Heart left ventricle (tissue), 16 donors: ENCODE data around the gene C12orf75. TPM values are rescaled to one million over a fixed set of nuclear protein-coding genes. Genes with fewer than 3 reads are reported as not detected.

Experiments
- ATAC-seq, 4 donors: fragments of 200-7000 bp; cut with Tn5 transposase; one replicate each; pipeline ENCODE4 v1.9.1; 2020 to 2022; ENCODE audit warnings: moderate library complexity in 4 of 4, mild to moderate bottlenecking in 3 of 4, moderate number of reproducible peaks in 1 of 4
- DNase-seq, 5 donors: peaks; one replicate each; pipeline ENCODE4 v3.0.0-alpha.2; 2020
- H3K27ac ChIP-seq, 12 donors: fragments of 200-600 bp; sonication (generic) in 4 of 12; one replicate each; pipeline versions ENCODE4 v1.5.0 to v1.8.0; 2016 to 2022; ENCODE audit warnings: mild to moderate bottlenecking in 2 of 12
- H3K27me3 ChIP-seq, 9 donors: fragments of 200-600 bp; sonication (generic) in 2 of 9; one replicate each; pipeline versions ENCODE4 v1.5.1 to v1.8.0; 2016 to 2022; ENCODE audit warnings: mild to moderate bottlenecking in 3 of 9
- H3K36me3 ChIP-seq, 9 donors: fragments of 200-600 bp; sonication (generic) in 2 of 9; one replicate each; pipeline versions ENCODE4 v1.5.0 to v1.8.0; 2018 to 2022; ENCODE audit warnings: mild to moderate bottlenecking in 2 of 9
- H3K4me1 ChIP-seq, 12 donors: fragments of 200-600 bp; sonication (generic) in 4 of 12; one replicate each; pipeline versions ENCODE4 v1.5.0 to v1.8.0; 2016 to 2022; ENCODE audit warnings: mild to moderate bottlenecking in 3 of 12
- H3K4me3 ChIP-seq, 12 donors: fragments of 200-600 bp; sonication (generic) in 4 of 12; one replicate each; pipeline versions ENCODE4 v1.5.0 to v1.8.0; 2017 to 2022; ENCODE audit warnings: mild to moderate bottlenecking in 9 of 12, moderate library complexity in 4 of 12
- H3K9me3 ChIP-seq, 12 donors: fragments of 200-600 bp; sonication (generic) in 4 of 12; one replicate each; pipeline versions ENCODE4 v1.5.0 to v1.8.0; 2016 to 2022; ENCODE audit warnings: mild to moderate bottlenecking in 1 of 12
- POLR2A ChIP-seq, 2 donors: fragments of 450-650 bp; IDR thresholded peaks; one replicate each; pipeline ENCODE4 v1.6.1; 2017; ENCODE audit warnings: antibody characterized with exemption in 2 of 2, mild to moderate bottlenecking in 2 of 2, moderate library complexity in 2 of 2
- WGBS, 4 donors: extraction: QIAGEN DNeasy Blood & Tissue Kit in 2 of 4; methylation state at CpG; one replicate each; pipeline versions ENCODE4 v1.1.5 to v1.1.7; 2013 to 2018; 5-methylcytosine and 5-hydroxymethylcytosine counted together
- intact Hi-C, 10 donors: fragments of 100-400 bp; cut with DNase I; formaldehyde crosslinking; loops; one replicate each; pipeline versions ENCODE4 v1.11.1 to v1.14.2; 2022
- polyA plus RNA-seq, 2 donors: library from polyadenylated mRNA; stranded (reverse); fragments of 200-250 nt; gene quantifications; one replicate each; pipeline ENCODE4 v1.2.3, GENCODE V29; 2013
- total RNA-seq, 9 donors: library from RNA; depleted of rRNA in 2 of 9; stranded (reverse); fragments of >200 nt in 2 of 9; fragmentation: NEBNext Ultra II Directional in 3 of 9; extraction: Animal tissue kit (Norgen Biotek cat#: 25700) in 3 of 9; gene quantifications; one replicate each; pipeline versions ENCODE4 v1.1.0 to v1.2.4, GENCODE V29; 2016 to 2023
- TF ChIP-seq, protein P1 (sequence below), 12 donors: fragments of 200-600 bp; sonication (generic) in 4 of 12; IDR thresholded peaks; one replicate each; pipeline versions ENCODE4 v1.5.0 to v1.8.0; 2018 to 2022; ENCODE audit warnings: antibody characterized with exemption in 12 of 12, mild to moderate bottlenecking in 5 of 12
- donor health status: ischemic (EF 13 %, LVEDD 7.1; RV severe dilation, severe dysfunction).
- donor health status: healthy with polysubstance abuse.
- donor health status: DM: no; HTN: yes; CAD: no.
- donor health status: DM: no; HTN: no; CAD: no.
- donor health status: ischemic (EF 25% LVEDD 6.9; RV normal size, moderate dysfunction).
- donor health status: ischemic (EF 25% LVEDD 5.7; RV mildly dilated, moderate dysfunction).
- donor health status: healthy.
- donor health status: DM: yes; HTN: yes; CAD: no.
- donor health status: ischemic (EF 35%, LVEDD 5.7; RV mildly dilated, moderate dysfunction).
- donor health status: nonischemic (EF 11% LVEDD 7.7; RV severe dilation, severe dysfunction).
- donor health status: DM: yes; HTN: yes; CAD: no.
- donor health status: PGD.
- donor health status: ischemic (EF 29% LVEDD 5.4; RV normal size, mild dysfunction).
- donor health status: nonischemic (EF 23%, LVEDD 6.1; RV moderate dilation, normal function).

Gene C12orf75
- total and polyA plus RNA-seq, 11 donors: 0.33 to 14.5 (median 1.4) TPM; not detected in 1

GRCh38 chr12:105352940-105353635 is 22.6 kb downstream of the C12orf75 start:
- no peak for DNase-seq
- H3K27ac ChIP-seq: no peak overlapping the region
- H3K4me1 ChIP-seq: peaks cover 0 to 11% (median 5%) of the 10 kb centered on the region in 12 donors
- H3K4me3 ChIP-seq: no peak overlapping the region
- no peaks in the 10 kb centered on the region for H3K36me3 ChIP-seq
- intact Hi-C loops: no loop called here
- H3K27me3 ChIP-seq: no peaks in the 10 kb centered on the region
- ATAC-seq: no peak
- TF ChIP-seq, protein P1, sequence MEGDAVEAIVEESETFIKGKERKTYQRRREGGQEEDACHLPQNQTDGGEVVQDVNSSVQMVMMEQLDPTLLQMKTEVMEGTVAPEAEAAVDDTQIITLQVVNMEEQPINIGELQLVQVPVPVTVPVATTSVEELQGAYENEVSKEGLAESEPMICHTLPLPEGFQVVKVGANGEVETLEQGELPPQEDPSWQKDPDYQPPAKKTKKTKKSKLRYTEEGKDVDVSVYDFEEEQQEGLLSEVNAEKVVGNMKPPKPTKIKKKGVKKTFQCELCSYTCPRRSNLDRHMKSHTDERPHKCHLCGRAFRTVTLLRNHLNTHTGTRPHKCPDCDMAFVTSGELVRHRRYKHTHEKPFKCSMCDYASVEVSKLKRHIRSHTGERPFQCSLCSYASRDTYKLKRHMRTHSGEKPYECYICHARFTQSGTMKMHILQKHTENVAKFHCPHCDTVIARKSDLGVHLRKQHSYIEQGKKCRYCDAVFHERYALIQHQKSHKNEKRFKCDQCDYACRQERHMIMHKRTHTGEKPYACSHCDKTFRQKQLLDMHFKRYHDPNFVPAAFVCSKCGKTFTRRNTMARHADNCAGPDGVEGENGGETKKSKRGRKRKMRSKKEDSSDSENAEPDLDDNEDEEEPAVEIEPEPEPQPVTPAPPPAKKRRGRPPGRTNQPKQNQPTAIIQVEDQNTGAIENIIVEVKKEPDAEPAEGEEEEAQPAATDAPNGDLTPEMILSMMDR (IDR thresholded peaks at IDR 0.05): no peak
- TF ChIP-seq POLR2A (IDR thresholded peaks at IDR 0.05): no peak
- WGBS, 4 donors: 55 to 64% (median 58%) methylated on average over 9 of the region's 9 CpGs
- no peaks in the 10 kb centered on the region for H3K9me3 ChIP-seq

DNA sequence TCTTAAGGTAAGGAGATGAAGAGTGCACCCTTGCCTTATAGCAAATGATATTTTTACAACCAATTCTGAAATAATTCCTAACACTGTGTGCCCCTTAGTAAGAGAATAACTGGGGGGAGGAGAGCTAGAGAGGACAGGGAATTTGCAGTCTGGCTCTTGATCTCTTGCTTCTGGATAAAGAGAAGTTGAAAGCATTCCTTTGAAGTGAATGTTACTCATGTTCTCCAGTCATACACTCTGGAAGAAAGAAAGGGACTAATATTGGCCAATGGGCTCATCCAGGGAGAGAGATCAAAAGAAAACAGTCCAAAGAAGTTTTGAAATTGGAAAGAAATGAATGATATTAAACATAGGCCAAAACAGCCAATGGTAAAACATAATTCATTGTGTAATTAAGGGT is 25.3 kb downstream of the C12orf75 start:
- Histone ChIP-seq H3K27me3 (no peaks in the 10 kb centered on the region), H3K4me1 (peaks cover 0 to 11% (median 5%) of the 10 kb centered on the region in 12 donors), H3K36me3 (no peaks in the 10 kb centered on the region), H3K9me3 (no peaks in the 10 kb centered on the region), H3K27ac (no peak overlapping the region), H3K4me3 (no peak overlapping the region)
- TF ChIP-seq, protein P1 (IDR thresholded peaks at IDR 0.05): no peak
- TF ChIP-seq POLR2A (IDR thresholded peaks at IDR 0.05): no peak
- DNase-seq (no peak), ATAC-seq (no peak)
- intact Hi-C loops: no loop called here

GRCh38 chr12:105357162-105357691 is 26.7 kb downstream of the C12orf75 start:
- WGBS, 4 donors: 53 to 66% (median 56%) methylated on average over 6 of the region's 6 CpGs
- intact Hi-C loops: no loop called here
- DNase-seq (no peak), ATAC-seq (no peak)
- Histone ChIP-seq H3K36me3 (no peaks in the 10 kb centered on the region), H3K4me3 (no peak overlapping the region), H3K27me3 (no peaks in the 10 kb centered on the region), H3K9me3 (no peaks in the 10 kb centered on the region), H3K27ac (no peak overlapping the region), H3K4me1 (peaks cover 0 to 11% (median 5%) of the 10 kb centered on the region in 12 donors)
- TF ChIP-seq, protein P1 (IDR thresholded peaks at IDR 0.05): no peak
- no peak for TF ChIP-seq POLR2A (IDR thresholded peaks at IDR 0.05)

- intact Hi-C loops: no loop called here
- H3K9me3 ChIP-seq: no peaks in the 10 kb centered on the region
- ATAC-seq: peak in 2 of 4 donors; percentile 49 to 67
- no peaks in the 10 kb centered on the region for H3K36me3 ChIP-seq
- H3K27me3 ChIP-seq: no peaks in the 10 kb centered on the region
- 84 to 90% (median 88%) methylated on average over 7 of the region's 7 CpGs for WGBS, 4 donors
- no peaks in the 10 kb centered on the region for H3K4me1 ChIP-seq
- DNase-seq: peak in 1 of 5 donors; percentile 26
- no peak overlapping the region for H3K4me3 ChIP-seq
- no peak for TF ChIP-seq POLR2A (IDR thresholded peaks at IDR 0.05)
- TF ChIP-seq, protein P1 (IDR thresholded peaks at IDR 0.05): no peak
- H3K27ac ChIP-seq: peak overlapping the region in 1 of 12 donors; percentile 26
Observed at GRCh38 chr12:105358789-105359188, 28.3 kb downstream of the C12orf75 start.
